GM18909 (cell line): ENCODE measurements around the gene FHIP1A.

Source experiments
- ATAC-seq: cut with Tn5 transposase; IDR thresholded peaks from one replicate; pipeline ENCODE4 v1.9.1; 2021; ENCODE audit warnings: mild to moderate bottlenecking; ENCODE audit not compliant: unreplicated experiment, poor library complexity

The FHIP1A gene

GRCh38 chr4:151417164-151417571 is 8.2 kb downstream of the FHIP1A start:
- no peak for ATAC-seq

- ATAC-seq, result no peak
These were observed 8.9 kb downstream of the FHIP1A start for GRCh38 chr4:151417766-151418376.

GRCh38 chr4:151418385-151418784 is 9.4 kb downstream of the FHIP1A start:
- ATAC-seq, result no peak

GRCh38 chr4:151418856-151419255 is 9.9 kb downstream of the FHIP1A start:
- ATAC-seq, result no peak

- ATAC-seq, result no peak
These were observed 11.4 kb downstream of the FHIP1A start for GRCh38 chr4:151420250-151420807.

GRCh38 chr4:151422854-151423253 is 13.9 kb downstream of the FHIP1A start:
- no peak for ATAC-seq

GRCh38 chr4:151426513-151426912 is 17.5 kb downstream of the FHIP1A start:
- ATAC-seq, result no peak

GRCh38 chr4:151427266-151427665 is 18.3 kb downstream of the FHIP1A start:
- ATAC-seq, result no peak

- ATAC-seq, result no peak
These were observed 19.4 kb downstream of the FHIP1A start for GRCh38 chr4:151428346-151428745.

- ATAC-seq, result peak; percentile 74
These were observed 21.1 kb downstream of the FHIP1A start for GRCh38 chr4:151429957-151430570.

GRCh38 chr4:151430740-151431457 is 21.9 kb downstream of the FHIP1A start:
- ATAC-seq, result no peak

GRCh38 chr4:151431728-151432127 is 22.8 kb downstream of the FHIP1A start:
- ATAC-seq, result no peak

- ATAC-seq, result no peak
These were observed 23.7 kb downstream of the FHIP1A start for GRCh38 chr4:151432654-151433053.

GRCh38 chr4:151434183-151434860 is 25.3 kb downstream of the FHIP1A start:
- ATAC-seq, result no peak

- ATAC-seq, result no peak
These were observed 27.1 kb downstream of the FHIP1A start for GRCh38 chr4:151436093-151436518.

- no peak for ATAC-seq
These were observed 28.5 kb downstream of the FHIP1A start for GRCh38 chr4:151437505-151437904.

GRCh38 chr4:151438154-151438553 is 29.2 kb downstream of the FHIP1A start:
- ATAC-seq, result no peak

- peak; percentile 57 for ATAC-seq
These were observed 30.3 kb downstream of the FHIP1A start for GRCh38 chr4:151439320-151439719.

- ATAC-seq, result no peak
These were observed 33.0 kb downstream of the FHIP1A start for GRCh38 chr4:151442002-151442401.

- ATAC-seq, result no peak
These were observed 34.3 kb downstream of the FHIP1A start for GRCh38 chr4:151443247-151443646.

- ATAC-seq, result no peak
These were observed 34.8 kb downstream of the FHIP1A start for GRCh38 chr4:151443752-151444151.
